K562 (cell line): Measurements from ENCODE around the gene RGS5. TPM values are rescaled to one million over a fixed set of nuclear protein-coding genes. Genes with fewer than 3 reads are reported as not detected.

ENCODE experiments used
- EP400 ChIP-seq: fragments of 450-650 bp; IDR thresholded peaks from 2 replicates; pipeline ENCODE4 v1.6.1; 2017; ENCODE audit warnings: antibody characterized with exemption, mild to moderate bottlenecking, moderate library complexity
- HNRNPK ChIP-seq: fragments of 200-400 bp; formaldehyde crosslinking; IDR thresholded peaks from one replicate; pipeline ENCODE4 v1.6.1; 2018; ENCODE audit warnings: mild to moderate bottlenecking, low read depth, low read length; ENCODE audit not compliant: poor library complexity, severe bottlenecking
- NFE2L1 ChIP-seq: fragments of 450-650 bp; IDR thresholded peaks from 2 replicates; pipeline ENCODE4 v1.6.1; 2016; ENCODE audit warnings: missing genetic modification characterization, low read depth, mild to moderate bottlenecking, missing compliant biosample characterization, moderate library complexity, borderline replicate concordance
- SMARCB1 ChIP-seq: IDR thresholded peaks from 2 replicates; pipeline ENCODE4 v1.6.1; 2011; ENCODE audit warnings: improper control_type of control experiment, low read depth; ENCODE audit not compliant: insufficient read length
- STAG1 ChIP-seq: sonication (generic); formaldehyde crosslinking; IDR thresholded peaks from 2 replicates; pipeline ENCODE4 v1.5.0; 2020; ENCODE audit warnings: missing genetic modification reagents, borderline replicate concordance
- ZNF507 ChIP-seq: conservative IDR thresholded peaks from 2 replicates; pipeline ENCODE4 v1.6.1; 2017; ENCODE audit warnings: missing genetic modification characterization, missing compliant biosample characterization
- polyA plus RNA-seq, 8 experiments: library from polyadenylated mRNA; depleted of rRNA in 4 of 8; stranded (reverse) in 5 of 8; unstranded in 3 of 8; fragments of >200 nt; fragmentation: Nextera tagmentation in 2 of 8; fragmentation: Illumina TruSeq in 1 of 8; extraction: Ambion mirVana in 2 of 8; extraction: Trizol in 1 of 8; gene quantifications; 2 replicates each; pipeline versions ENCODE4 v1.2.1 to v1.2.3, GENCODE V29; 2011 to 2014; ENCODE audit warnings: inconsistent platforms in 1 of 8, missing spikeins in 1 of 8
- total RNA-seq, 7 experiments: library from RNA; depleted of rRNA in 6 of 7; stranded (reverse); fragments of >200 nt in 6 of 7; fragmentation: Illumina TruSeq in 2 of 7; extraction: Trizol in 2 of 7; gene quantifications; 2 replicates each; pipeline versions ENCODE4 v1.2.1 to v1.2.3, GENCODE V29; 2011 to 2021; ENCODE audit warnings: low replicate concordance in 1 of 7
- TF ChIP-seq, protein P1 (sequence below): sonication (generic); formaldehyde crosslinking; IDR thresholded peaks from 2 replicates; pipeline ENCODE4 v1.5.0; 2020; ENCODE audit warnings: missing genetic modification reagents
- TF ChIP-seq, protein P2 (sequence below): fragments of 250-450 bp; sonication (Bioruptor Pico); IDR thresholded peaks from 2 replicates; pipeline ENCODE4 v1.9.0; 2021; ENCODE audit warnings: mild to moderate bottlenecking
- TF ChIP-seq, protein P3 (sequence below): sonication (generic); formaldehyde crosslinking; IDR thresholded peaks from 2 replicates; pipeline ENCODE4 v1.8.1; 2023; ENCODE audit warnings: mild to moderate bottlenecking, missing genetic modification reagents
- TF ChIP-seq, protein P4 (sequence below): fragments of 450-650 bp; formaldehyde crosslinking; IDR thresholded peaks from 2 replicates; pipeline ENCODE4 v1.4.0; 2020; ENCODE audit warnings: mild to moderate bottlenecking, moderate library complexity
- TF ChIP-seq, protein P5 (sequence below): fragments of 250-450 bp; sonication (Bioruptor Pico); IDR thresholded peaks from 2 replicates; pipeline ENCODE4 v1.5.0; 2021; ENCODE audit warnings: mild to moderate bottlenecking, moderate library complexity

Gene RGS5
- total and polyA plus RNA-seq, 9 of the 15 experiments (the other 6 are each of a cell fraction or from before 2014, with no cell fraction given) = 0.71 to 5.3 (median 2.4) TPM

DNA sequence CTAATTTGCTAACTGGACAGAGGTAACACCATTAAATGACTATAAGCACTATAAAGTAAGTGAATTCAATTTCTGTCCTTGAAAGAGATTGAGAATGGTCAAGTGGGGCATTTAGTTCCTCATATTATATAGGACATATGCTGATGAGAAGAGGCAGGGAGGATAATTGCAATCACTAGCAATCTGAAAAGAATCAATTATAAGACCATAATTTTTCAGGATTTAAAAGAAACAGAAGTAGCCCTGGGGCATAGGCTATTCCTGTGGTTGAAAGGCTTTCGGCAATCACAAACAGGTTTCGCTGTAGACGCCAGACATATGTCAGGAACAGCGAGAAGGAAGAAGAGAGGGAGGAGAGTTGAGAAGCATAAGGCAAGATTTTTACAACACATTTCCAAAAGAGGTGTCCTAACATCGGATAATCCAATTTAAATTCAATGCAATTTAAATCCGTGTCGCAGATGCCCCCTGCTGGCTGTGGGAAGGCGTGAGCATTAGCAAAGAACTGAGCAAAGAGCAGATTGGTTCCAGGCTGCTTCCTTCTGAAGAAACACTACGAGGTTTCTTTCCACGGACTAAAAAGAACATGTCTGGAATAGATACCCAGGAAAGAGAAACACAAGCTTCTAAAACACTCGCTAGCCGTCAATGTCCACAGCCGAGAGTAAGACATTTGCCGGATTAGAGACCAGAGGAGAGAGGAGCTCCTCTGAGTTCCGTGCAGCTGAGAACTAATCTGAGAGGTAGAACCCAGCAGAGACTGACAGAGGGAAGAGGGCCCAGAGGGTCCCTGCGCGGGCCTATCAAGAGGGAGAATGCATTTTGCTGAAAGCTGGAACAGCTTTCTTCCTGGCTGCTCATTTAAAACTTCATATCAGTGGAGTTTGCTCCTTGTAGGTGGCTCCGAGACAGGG is 27.9 kb downstream of the RGS5 start (continued):
- TF ChIP-seq, protein P1, sequence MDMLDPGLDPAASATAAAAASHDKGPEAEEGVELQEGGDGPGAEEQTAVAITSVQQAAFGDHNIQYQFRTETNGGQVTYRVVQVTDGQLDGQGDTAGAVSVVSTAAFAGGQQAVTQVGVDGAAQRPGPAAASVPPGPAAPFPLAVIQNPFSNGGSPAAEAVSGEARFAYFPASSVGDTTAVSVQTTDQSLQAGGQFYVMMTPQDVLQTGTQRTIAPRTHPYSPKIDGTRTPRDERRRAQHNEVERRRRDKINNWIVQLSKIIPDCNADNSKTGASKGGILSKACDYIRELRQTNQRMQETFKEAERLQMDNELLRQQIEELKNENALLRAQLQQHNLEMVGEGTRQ (CRISPR knock-in tag) = no peak
- TF ChIP-seq, protein P2, sequence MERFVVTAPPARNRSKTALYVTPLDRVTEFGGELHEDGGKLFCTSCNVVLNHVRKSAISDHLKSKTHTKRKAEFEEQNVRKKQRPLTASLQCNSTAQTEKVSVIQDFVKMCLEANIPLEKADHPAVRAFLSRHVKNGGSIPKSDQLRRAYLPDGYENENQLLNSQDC (CRISPR knock-in tag) = no peak
- TF ChIP-seq, protein P3, sequence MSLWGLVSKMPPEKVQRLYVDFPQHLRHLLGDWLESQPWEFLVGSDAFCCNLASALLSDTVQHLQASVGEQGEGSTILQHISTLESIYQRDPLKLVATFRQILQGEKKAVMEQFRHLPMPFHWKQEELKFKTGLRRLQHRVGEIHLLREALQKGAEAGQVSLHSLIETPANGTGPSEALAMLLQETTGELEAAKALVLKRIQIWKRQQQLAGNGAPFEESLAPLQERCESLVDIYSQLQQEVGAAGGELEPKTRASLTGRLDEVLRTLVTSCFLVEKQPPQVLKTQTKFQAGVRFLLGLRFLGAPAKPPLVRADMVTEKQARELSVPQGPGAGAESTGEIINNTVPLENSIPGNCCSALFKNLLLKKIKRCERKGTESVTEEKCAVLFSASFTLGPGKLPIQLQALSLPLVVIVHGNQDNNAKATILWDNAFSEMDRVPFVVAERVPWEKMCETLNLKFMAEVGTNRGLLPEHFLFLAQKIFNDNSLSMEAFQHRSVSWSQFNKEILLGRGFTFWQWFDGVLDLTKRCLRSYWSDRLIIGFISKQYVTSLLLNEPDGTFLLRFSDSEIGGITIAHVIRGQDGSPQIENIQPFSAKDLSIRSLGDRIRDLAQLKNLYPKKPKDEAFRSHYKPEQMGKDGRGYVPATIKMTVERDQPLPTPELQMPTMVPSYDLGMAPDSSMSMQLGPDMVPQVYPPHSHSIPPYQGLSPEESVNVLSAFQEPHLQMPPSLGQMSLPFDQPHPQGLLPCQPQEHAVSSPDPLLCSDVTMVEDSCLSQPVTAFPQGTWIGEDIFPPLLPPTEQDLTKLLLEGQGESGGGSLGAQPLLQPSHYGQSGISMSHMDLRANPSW (CRISPR knock-in tag) = no peak
- TF ChIP-seq NFE2L1 (tag) = no peak
- TF ChIP-seq STAG1 (CRISPR knock-in tag) = peak; percentile 21; the same call in 1 of the 2 replicates
- no peak for TF ChIP-seq EP400
- no peak for TF ChIP-seq HNRNPK
- TF ChIP-seq SMARCB1 = no peak
- TF ChIP-seq, protein P4, sequence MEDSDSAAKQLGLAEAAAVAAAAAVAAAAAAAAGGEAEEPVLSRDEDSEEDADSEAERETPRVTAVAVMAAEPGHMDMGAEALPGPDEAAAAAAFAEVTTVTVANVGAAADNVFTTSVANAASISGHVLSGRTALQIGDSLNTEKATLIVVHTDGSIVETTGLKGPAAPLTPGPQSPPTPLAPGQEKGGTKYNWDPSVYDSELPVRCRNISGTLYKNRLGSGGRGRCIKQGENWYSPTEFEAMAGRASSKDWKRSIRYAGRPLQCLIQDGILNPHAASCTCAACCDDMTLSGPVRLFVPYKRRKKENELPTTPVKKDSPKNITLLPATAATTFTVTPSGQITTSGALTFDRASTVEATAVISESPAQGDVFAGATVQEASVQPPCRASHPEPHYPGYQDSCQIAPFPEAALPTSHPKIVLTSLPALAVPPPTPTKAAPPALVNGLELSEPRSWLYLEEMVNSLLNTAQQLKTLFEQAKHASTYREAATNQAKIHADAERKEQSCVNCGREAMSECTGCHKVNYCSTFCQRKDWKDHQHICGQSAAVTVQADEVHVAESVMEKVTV (CRISPR knock-in tag) = peak; percentile 27; the same call in 1 of the 2 replicates
- no peak for TF ChIP-seq ZNF507 (tag)
- TF ChIP-seq, protein P5, sequence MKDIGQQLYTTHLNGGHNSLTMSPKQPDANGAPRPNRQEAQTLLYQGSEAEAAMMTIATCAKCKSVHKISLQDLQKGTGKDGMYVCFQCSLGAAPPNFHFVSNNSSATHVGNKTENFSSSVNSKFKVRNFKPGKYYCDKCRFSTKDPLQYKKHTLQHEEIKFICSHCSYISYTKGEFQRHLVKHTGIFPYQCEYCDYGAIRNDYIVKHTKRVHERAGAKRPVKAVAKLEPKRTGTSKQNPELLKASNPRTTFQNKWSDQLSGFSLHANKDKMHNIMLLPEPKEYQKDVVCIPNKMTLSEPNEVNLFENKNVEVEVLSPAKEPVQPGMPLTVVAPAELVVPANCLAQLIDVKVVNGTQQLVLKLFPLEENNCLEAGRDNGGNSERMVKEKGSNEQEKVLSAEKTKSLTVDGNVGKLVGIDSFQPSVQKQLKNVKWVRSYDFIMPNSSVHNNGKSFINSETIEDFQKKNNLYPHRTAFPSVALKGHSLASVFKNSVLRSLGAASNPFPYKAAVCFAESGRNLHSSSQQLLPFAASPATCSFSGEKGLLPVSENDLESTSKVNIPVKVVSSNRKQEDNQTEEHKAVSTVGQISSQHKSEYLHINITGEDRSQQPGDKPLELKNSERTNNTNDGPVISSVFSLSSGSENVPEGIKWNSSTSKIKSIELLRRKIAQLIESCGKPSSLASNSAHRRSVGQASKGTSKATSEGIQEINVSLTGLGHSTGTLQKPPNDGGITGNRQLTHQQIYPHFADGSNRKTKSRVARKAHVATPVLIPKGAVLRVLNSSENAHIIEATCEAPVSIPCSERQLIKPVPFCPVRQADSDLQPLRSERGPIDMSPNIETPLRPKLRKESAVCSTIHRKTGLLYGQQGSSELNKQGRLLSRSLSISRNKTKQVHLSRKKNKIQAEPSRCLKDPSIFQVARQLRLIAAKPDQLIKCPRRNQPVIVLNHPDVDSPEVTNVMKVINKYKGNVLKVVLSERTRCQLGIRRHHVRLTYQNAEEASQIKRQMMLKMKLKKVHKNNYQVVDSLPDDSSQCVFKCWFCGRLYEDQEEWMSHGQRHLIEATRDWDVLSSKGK (CRISPR knock-in tag) = no peak
